ENCODE measurements around the gene LAMA3. TPM values are rescaled to one million over a fixed set of nuclear protein-coding genes. Genes with fewer than 3 reads are reported as not detected.

Gene LAMA3
- total and polyA plus RNA-seq, 2 of the 13 experiments (the other 11 are each of a cell fraction or from before 2014, with no cell fraction given), result 0.45 to 2.2 TPM

GRCh38 chr18:23883277-23883790 lies 194.1 kb downstream of the LAMA3 start (continued):
- TF ChIP-seq ZNF639 (CRISPR knock-in tag; conservative IDR thresholded peaks at IDR 0.05), result no peak
- no peak for TF ChIP-seq ZNF207 (IDR thresholded peaks at IDR 0.05; ENCODE audit: borderline replicate concordance)
- no peak for TF ChIP-seq SIX4 (CRISPR knock-in tag; IDR thresholded peaks at IDR 0.05)
- no peak for TF ChIP-seq ZNF235 (CRISPR knock-in tag; IDR thresholded peaks at IDR 0.05; ENCODE audit: borderline replicate concordance)
- no peak for TF ChIP-seq ZNF556 (CRISPR knock-in tag; IDR thresholded peaks at IDR 0.05; ENCODE audit: borderline replicate concordance)
- TF ChIP-seq ZNF598 (CRISPR knock-in tag; IDR thresholded peaks at IDR 0.05; ENCODE audit: borderline replicate concordance), result no peak
- TF ChIP-seq SRSF4 (IDR thresholded peaks at IDR 0.05; ENCODE audit: low read depth, low read length, poor library complexity, severe bottlenecking), result no peak
- TF ChIP-seq MAX (IDR thresholded peaks at IDR 0.05), result peak; percentile 53; the same call in 1 of the 2 replicates
- TF ChIP-seq RXRB (CRISPR knock-in tag; IDR thresholded peaks at IDR 0.05; ENCODE audit: borderline replicate concordance), result no peak
- no peak for TF ChIP-seq HMGXB4 (CRISPR knock-in tag; IDR thresholded peaks at IDR 0.05; ENCODE audit: borderline replicate concordance in 1 of 2, low read depth in 1 of 2)
- peak; percentile 69; the same call in 1 of the 2 replicates for TF ChIP-seq TFE3 (CRISPR knock-in tag; IDR thresholded peaks at IDR 0.05)
- TF ChIP-seq KMT2B (CRISPR knock-in tag; IDR thresholded peaks at IDR 0.05), result no peak
- TF ChIP-seq FOXP1 (IDR thresholded peaks at IDR 0.05), result no peak
- peak; percentile 27; the same call in 1 of the 2 replicates for TF ChIP-seq FOXP1 (CRISPR knock-in tag; IDR thresholded peaks at IDR 0.05)
- no peak for TF ChIP-seq RBM39 (IDR thresholded peaks at IDR 0.05; ENCODE audit: low read depth, low read length, poor library complexity, severe bottlenecking)
- TF ChIP-seq ZNF557 (CRISPR knock-in tag; IDR thresholded peaks at IDR 0.05), result no peak
- no peak for TF ChIP-seq HMG20A (CRISPR knock-in tag; IDR thresholded peaks at IDR 0.05; ENCODE audit: borderline replicate concordance)
- no peak for TF ChIP-seq ZNF3 (CRISPR knock-in tag; IDR thresholded peaks at IDR 0.05)
- no peak for TF ChIP-seq ZBTB4 (CRISPR knock-in tag; IDR thresholded peaks at IDR 0.05; ENCODE audit: borderline replicate concordance)
- TF ChIP-seq ZNF335 (CRISPR knock-in tag; IDR thresholded peaks at IDR 0.05), result no peak
- no peak for TF ChIP-seq PPARG (CRISPR knock-in tag; conservative IDR thresholded peaks at IDR 0.05)
- no peak for TF ChIP-seq ZNF784 (CRISPR knock-in tag; IDR thresholded peaks at IDR 0.05; ENCODE audit: borderline replicate concordance)
